GM18519 (cell line): Measurements from ENCODE around the gene PTPRM.

Experiments
- ATAC-seq: cut with Tn5 transposase; IDR thresholded peaks from one replicate; pipeline ENCODE4 v1.9.1; 2021; ENCODE audit warnings: mild to moderate bottlenecking, moderate library complexity; ENCODE audit not compliant: unreplicated experiment, low FRiP score

PTPRM gene

DNA sequence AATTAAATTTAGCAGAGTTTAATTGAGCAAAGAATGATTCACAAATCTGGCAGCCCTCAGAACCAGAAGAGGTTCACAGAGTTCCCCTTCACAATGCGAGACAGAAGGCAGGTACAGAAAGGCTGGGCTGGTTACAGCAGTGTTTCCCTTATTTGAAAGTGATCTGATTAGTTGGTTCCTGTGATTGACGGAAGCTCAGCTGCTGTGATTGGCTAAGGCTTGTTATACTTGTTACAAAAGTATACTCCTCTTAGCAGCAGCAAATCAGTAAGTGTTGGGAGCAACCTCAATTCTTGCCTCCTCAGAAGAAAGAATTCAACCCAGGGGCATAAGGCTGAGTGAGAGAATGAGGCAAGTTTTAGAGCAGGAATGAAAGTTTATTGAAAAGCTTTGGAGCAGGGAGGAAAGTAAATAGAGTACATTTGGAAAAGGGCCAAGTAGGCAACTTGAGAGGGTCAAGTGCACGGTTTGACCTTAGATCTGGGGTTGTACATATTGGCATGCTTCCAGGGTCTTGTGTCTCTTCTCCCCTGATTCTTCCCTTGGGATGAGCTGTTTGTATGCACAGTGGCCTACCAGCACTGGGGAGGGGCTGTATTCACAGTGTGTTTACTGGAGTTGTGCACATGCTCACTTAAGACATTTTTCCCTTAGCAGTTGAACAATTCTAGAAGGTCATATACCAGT lies 610.4 kb downstream of the PTPRM start:
- ATAC-seq = no peak

DNA sequence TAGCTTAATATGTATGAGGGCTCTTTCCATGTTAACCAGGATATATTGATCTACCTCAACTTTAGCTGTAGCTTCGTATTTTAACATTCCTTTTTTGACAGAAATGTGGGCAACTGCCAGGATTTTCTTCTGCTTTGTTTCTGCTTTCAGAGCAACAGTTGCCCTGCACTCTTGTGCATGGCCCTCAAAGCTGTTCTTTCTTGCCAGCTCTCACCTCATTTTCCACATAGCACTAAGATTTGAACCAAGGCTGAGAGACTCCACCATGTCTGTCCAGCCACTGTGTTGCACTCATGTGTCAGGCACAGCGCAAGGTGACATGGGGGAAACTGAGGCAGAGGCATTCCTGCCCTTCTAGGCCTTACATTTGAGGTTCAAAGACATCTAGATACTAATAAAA lies 619.3 kb downstream of the PTPRM start:
- ATAC-seq = no peak

DNA sequence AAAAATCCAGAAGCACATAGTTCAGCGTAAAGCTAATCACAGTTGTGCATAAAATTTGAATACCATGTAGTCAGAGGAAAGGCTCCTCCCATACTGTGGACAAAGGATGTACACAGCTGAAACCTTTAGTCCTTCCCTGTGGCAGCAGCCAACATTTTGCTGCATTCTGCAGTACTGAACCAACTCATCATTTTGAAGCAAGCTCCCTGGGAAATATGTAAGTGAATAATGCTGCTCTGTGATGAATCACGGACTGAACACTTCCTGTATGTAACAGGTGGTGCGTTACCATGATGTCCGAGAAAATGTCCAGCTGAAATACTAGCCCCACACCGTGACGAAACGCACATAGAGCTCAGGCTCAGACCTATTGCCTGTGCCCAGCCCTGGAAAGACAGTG lies 621.1 kb downstream of the PTPRM start:
- no peak for ATAC-seq

DNA sequence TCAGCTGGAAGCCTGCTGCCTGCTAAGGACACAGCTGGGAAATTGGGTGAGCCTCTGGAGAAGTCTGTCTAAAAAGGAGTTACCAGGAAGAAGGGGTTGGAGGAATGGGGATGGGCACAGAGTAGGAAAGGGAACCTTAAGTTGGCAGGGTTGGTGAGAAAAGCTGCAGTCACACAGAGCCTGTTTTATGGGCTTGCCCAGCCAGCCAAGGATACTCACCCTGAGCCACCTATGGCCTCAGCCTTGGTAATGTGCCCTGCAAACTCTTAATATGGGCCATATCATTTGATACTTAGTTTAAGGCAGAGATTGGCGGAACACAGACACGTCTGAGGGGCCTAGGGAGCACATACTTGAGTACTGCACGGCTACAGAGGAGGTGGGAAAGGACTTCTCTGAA lies 623.9 kb downstream of the PTPRM start:
- no peak for ATAC-seq

DNA sequence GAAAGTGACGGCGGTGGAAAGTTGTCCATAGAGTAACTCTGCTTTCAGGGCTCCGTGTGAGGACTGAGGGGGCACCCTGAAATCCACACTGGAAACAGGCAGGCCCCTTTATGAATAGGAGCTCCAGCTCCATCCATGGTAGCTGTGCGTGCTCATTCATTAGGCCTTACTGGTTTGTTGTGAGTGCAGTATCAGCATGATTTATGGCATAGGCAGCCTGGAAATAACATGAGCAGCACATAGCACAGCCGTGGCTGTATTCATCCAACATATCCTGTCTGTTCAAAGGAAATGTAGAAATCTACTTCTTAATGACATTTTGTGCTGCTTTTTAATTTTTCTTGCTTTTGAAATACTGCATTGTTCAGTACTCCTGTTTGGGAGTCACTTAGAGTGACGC lies 627.3 kb downstream of the PTPRM start:
- ATAC-seq = no peak

DNA sequence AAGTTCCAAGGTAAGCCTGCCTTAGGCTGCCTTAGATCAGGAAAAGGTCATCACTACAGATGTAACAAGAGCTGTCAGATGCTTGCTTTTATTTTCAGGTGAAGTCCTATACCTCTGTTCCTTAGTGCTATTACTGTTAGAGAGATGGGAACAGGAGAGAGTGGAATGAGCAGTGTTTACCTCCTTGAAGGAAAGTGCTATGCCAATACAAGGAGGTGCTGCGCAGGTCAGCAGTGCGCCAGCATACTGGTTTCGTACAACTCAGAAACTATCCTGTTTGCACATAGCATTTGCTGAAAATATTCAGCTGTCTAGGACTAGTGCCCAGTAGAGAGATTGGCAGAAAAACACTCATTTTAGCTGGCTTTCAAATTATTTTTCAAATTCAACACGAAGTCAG lies 629.1 kb downstream of the PTPRM start:
- ATAC-seq = no peak

DNA sequence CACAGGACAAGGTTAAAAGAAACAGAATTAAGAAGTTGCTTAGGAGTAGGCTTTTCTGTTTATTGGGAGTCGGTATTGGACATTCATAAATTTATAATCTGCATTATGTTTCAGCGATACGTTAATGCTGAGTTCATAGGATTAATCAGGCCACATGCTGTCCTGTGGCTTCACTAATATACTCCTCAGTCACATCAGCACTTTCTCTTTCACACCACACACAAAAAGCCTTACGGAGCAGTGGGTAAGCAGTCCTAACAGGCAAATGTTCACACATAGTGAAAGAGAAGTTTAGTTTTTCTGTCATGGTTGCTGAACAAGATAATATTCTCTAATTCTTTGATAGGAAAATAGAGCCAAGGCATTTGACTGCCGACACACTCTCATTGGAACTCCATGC lies 630.4 kb downstream of the PTPRM start:
- no peak for ATAC-seq

DNA sequence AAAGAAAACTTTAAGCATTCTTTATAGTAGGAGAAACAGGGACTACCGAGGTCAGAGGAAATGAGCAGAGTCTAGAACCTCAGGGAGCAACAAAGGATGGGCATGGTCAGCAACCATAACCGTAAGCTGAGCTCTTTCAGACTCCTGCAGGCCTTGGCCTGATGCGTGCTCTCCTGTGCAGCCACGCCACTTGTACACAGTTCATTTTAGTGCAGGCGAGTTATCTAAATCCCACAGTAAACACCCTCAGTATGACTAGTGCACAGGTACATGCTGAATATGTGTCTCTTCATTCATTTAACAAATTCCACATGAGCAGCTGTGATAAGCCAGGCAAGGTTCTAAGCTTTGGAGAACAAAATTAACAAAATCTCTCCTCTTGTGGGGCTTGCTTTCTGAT lies 640.9 kb downstream of the PTPRM start:
- no peak for ATAC-seq

DNA sequence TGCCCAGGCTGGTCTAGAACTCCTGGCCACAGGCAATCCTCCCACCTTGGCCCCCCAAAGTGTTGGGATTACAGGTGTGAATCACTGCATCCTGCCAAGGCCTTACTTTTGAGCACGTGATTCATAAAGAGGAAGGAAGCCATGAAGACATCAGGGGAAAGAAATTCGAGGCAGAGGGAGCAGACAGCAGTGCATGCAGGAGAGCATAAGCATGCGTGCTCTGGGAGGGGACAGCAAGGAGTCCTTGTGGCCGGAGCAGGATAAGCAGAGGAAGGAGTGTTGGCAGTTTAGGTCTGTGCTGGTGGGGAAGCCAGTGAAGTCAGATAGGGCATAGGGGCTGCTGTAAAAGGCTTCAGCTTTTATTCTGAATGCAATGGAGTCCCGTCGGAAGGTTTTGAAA lies 641.6 kb downstream of the PTPRM start:
- ATAC-seq = no peak

DNA sequence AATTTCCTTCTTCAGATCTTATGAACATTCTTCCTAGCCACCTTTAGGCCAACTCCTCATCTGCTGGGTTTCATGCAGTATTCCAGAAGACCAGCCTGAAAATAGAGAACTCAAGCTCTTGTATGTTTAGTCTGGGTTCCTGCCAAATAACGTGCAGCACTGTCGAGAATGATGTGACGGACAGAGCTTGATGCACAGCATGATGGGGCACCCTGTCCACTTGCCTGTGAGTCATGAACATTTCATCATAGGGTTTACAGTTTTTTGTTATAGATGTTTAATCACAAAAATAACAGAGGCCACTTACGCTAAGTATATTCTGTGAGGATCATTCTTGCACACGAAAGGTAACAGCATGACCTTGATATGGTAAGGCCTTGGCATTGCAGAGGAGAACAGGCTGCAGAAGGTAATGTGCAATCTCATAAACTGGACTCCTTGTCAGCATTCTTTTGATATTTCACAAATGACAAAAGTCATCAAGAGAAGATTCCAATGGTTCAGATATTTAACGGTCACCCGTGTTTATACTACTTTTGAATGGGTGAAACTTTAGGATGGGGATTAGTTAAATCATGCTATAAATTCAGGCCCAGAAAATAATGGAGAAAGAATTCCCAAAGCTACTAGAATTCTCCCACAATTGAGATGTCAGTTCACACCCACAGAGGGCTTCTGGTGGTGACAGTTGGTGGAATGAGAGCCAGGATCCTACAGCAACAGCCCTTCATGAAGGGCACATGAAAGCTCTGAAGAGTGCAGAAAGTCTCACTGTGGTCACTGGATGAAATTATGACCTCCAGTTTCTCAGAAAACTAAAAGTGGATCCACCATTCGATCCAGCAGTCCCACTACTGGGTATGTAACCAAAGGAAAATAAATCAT lies 646.0 kb downstream of the PTPRM start:
- no peak for ATAC-seq

DNA sequence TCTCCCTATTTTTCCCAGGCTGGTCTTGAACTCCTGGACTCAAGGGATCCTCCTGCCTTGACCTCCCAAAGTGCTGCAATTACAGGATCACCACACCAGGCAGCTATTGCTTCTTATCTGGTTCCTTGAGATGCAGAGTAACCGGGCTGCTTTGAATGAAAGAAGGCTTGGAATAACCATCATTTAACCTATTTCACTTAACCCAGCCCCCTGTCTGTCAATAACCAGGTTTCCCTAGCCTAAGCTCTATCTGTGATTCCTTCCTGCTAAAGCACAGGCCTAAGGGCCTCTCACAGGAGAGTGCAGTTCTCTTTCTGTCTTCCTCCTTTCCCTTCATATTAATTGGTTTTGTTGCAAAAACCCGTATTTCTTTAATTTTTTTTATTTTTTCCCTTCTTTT lies 648.6 kb downstream of the PTPRM start:
- ATAC-seq = no peak

DNA sequence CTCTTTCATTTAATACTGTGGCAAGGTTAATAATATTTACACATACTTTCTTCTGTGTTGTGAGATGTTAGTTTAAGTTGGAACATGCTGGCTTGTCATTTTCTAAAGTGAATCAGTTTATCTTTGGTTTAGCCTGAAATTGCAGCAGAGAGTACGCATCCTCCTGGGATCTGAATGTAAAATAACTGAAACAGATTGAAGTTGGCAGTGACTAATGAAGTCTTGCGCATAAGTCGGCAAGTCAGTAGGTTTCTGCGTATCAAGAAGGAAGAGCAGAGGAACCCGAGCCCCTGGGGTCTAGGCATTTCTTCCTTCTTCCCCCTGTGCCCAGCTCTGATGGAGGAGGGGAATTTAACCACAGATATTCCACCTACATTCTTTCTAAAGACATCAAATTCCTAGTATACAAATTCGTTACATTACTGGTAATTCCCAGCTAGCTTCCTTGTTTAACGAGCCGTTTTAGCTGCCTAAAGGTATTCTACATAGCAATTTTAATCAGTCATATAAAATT lies 650.0 kb downstream of the PTPRM start:
- ATAC-seq = no peak

DNA sequence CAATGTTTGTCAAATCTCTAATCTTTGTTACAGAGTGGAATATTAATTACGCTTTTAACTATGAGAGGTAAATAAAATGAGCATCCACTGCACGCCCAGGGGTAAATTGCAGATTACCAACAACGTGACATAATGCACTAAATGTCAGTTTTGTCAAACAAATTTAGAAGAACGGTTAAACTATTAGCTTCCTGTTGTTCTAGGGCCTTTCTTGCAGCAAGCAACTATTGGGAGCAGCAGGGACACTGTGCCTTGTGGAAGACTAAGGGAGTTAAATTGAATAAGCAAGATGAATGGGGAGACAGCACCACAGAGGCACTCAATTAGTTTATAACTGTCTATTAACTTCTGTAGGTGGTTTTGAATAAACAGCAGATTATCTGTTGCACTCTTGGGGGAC lies 651.1 kb downstream of the PTPRM start:
- no peak for ATAC-seq

DNA sequence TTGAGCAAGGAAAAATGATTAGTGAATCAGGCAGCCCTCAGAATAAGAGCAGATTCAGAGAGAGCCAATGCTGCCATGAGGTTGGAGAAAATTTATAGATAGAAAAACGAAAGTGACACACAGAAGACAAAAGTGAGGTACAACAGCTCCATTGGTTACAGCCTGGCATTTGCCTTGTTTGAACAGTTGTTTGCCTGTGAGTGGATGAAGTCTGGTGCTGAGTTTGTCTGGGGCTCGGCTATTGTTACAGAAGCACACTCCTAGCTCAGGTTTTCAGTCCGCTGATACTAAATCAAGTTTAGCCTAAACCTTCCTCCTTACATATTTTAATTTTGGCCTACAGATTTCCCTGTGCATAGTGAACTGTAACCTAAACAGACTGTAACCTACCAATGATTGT lies 654.3 kb downstream of the PTPRM start:
- no peak for ATAC-seq

DNA sequence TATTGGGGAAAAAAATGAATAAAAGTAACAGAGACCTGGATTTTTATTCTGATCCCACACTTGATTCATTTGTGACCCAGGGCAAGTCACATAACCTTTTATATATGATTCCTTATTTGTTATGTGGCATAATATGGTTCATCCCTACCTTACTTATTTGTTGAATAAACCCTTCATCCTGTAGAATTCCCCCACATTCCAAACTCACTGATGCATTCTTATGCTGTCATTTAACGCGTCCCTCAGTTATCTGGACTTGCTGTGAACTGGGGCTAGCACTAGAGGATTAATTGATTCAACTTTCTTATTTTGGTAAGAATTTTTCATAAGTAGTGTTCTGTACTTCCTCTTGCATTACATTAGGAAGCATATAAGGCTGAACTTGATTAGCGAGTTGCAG lies 657.5 kb downstream of the PTPRM start:
- no peak for ATAC-seq

DNA sequence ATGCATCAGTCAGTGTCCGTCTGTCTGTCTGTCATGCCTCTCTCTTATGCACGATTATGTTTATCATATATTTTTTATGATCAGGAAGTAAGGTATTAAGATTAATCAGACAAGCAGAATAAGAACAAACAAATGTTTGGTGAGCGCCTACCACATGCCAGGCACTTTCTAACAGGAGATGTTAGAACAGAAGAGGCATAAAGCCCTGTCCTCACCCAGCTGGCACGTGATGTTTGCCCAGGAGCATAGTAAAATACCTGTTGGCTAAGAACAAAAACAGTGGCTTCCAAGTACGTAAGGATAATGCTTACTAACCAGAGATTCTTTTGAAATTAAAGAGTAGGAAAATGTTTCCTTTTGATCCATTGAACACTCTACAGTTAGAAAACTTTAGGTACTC lies 661.9 kb downstream of the PTPRM start:
- no peak for ATAC-seq

DNA sequence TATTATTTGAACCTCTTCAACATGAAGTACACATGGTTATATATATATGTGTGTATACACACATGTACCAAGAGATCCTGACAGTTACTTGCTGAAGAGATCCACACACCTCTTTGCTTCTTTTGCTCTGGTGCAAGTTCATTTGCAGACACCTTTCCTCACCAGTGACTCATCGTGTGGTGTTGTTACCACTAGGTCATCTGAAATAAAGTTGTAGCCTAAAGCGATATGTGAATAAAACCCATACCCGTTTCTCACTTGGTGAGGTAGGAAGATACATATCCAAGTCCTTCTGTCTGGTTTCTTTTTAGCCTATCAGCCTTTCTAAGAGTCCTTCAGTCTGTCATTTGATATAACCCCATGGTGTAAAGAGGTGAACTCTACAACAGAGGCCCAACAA lies 662.7 kb downstream of the PTPRM start:
- no peak for ATAC-seq

DNA sequence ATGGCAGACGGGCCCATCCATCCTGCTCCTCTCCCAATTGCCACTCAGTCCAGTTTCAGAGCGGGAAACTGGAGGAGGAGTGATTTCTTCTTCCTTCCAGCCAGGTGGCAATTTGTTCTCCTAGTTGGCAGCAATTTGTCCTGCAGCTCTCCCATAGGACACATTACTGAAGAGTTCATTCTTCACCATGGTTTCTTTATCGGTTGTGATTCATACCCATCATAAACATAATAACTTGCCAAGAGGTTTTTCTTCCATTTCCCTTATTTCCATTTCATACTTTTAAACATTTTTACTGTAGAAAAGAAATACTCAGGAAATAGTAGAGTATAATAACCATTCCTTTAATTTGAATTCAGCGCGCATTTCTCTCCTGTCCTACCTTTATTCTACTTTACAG lies 664.2 kb downstream of the PTPRM start:
- ATAC-seq = no peak

DNA sequence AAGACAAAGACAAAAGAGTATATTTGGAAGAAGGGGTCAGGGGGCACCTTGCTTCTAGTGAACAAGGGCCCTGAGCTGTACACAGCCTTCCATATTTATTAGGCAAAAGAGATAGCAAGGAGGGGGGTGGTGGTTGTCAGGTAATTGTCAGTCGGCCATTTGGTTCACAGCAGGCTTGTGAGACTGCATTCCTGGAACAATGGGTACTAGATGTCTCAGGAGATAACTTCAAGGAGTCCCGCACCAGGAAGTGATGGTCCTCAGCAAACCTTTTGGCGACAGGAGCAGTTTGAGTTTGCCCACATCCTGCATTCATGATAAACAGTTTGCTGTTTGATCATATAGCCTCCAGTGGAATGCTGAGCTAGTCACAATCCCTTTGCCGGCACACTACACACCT lies 665.7 kb downstream of the PTPRM start:
- no peak for ATAC-seq

DNA sequence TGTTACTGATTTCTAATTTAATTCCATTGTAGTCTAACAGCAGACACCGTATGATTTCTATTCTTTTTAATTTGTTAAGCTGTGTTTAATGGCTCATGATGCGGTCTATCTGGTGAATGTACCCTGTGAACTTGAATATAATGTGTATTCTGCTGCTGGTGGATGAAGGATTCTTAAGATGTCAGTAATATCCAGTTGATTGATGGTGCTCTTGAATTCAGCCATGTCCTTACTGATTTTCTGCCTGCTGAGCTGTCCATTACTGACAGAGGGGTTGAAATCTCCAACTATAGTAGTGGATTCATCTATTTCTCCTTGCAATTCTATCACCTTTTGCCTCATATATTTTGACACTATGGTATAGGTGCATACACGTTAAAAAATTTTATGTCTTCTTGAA lies 668.8 kb downstream of the PTPRM start:
- ATAC-seq = no peak

DNA sequence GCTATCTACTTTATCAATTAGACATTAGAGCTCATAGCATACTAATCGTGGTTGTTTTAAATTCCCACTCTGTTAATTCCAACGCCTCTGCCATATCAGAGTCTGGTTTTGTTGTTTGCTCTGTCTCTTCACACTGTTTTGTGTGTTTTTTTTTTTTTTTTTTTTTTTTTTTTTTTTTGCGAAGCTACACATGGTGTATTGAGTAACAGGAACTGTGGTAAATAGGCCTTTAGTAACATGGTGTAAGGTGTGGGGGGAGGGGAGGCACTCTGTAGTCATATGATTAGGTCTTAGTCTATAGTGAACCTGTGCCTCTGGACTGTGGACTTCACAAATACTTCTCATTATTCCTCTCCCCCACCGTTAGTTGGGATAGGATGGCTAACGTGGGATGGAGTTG lies 671.4 kb downstream of the PTPRM start:
- no peak for ATAC-seq

DNA sequence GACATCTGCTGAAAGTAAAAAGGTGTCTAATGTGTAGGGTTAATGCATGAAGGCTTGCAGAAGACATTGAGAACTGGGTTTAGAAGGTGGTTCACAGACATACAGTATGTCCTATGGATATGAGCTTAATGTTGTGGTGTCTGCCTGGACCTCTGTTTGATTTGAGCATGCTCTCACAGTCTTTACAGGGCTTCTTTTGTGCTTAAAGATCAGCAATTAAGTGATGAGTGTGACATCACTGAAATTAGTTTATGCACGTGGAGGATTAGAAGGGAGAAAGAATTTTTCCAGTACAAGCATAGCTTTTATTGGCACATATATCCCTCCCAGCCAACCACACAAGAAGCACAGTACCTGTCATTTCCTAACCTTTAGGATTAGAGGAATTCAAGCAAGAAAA lies 674.6 kb downstream of the PTPRM start:
- no peak for ATAC-seq
